Measurements from ENCODE around the gene PTGES2.

DNA sequence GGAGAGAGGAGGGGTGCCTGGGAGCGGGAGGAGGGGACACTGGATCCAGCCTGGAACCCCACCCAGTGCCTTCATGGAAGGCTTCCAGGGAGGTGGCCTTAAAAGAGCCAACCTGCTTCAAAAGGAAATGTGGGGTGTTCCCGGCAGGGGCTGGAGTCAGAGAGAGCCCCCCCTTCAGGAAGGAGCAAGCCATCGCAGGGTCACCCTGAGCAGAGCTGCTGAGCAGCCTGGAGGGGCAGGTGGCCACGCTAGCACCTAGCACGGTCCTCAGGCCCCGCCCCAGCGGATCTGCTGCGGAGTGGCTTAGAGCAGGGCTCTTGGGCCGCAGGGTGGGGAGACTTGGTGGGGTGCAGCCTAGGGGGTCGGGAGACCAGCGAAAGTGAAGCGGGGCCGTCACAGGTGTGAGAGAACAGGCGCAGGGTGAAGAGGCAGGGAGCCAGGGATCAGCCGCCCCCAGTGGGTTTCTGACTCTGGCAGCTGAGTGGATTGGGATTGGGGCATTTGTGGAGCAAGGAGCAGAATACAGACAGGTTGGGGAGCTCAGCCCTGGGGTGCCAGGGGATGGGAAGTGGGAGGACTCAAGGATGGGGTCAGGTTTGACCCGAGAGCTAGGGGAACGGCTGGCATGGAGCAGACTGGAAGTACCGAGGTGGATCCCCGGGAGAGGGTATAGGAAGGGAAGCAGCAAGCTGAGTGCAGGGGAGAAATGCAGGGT lies 23.2 kb upstream of the PTGES2 start:
- TF ChIP-seq CTCF (IDR thresholded peaks at IDR 0.05) = no peak
- TF ChIP-seq POLR2AphosphoS5 (IDR thresholded peaks at IDR 0.05; ENCODE audit: insufficient read depth in 1 of 2, low read depth in 1 of 2) = no peak
- no peak for TF ChIP-seq POLR2A (IDR thresholded peaks at IDR 0.05)

Data from vagina (tissue), 2 donors.